Embryonic facial prominence (tissue), 1 donor: ENCODE results near the gene UROD.
"Not testable (repeated sequence)": the region's sequence is repeated elsewhere in the genome, so short reads cannot be mapped to it uniquely, and the experiment has no call there.

Experiments used
- DNase-seq: peaks from one replicate; pipeline ENCODE4 v3.0.0-alpha.2; 2016; ENCODE audit errors: extremely low spot score

The UROD gene

GRCh38 chr1:45038661-45039364 lies 26.8 kb downstream of the UROD start:
- DNase-seq, result no peak

- no peak for DNase-seq
Observed at GRCh38 chr1:45040297-45040696, 28.2 kb downstream of the UROD start.

- no peak for DNase-seq
Observed at GRCh38 chr1:45043094-45043493, 31.0 kb downstream of the UROD start.

GRCh38 chr1:45044916-45045315 lies 32.9 kb downstream of the UROD start:
- DNase-seq, result no peak

- DNase-seq, result no peak
Observed at GRCh38 chr1:45047032-45047431, 35.0 kb downstream of the UROD start.

GRCh38 chr1:45051005-45051772 lies 39.1 kb downstream of the UROD start:
- DNase-seq, result no peak

GRCh38 chr1:45057542-45057941 lies 45.5 kb downstream of the UROD start:
- DNase-seq, result no peak

GRCh38 chr1:45059829-45060228 lies 47.8 kb downstream of the UROD start:
- no peak for DNase-seq

GRCh38 chr1:45062463-45062862 lies 50.4 kb downstream of the UROD start:
- DNase-seq, result not testable (repeated sequence)

- DNase-seq, result no peak
Observed at GRCh38 chr1:45065083-45065482, 53.0 kb downstream of the UROD start.
